ENCODE data around the gene CACNA1G. TPM values are rescaled to one million over a fixed set of nuclear protein-coding genes. Genes with fewer than 3 reads are reported as not detected.
A peak's percentile ranks its signal among the peaks of the same experiment; 100 is the strongest.

Gene CACNA1G
- total RNA-seq, 1 donor from 2014 or later = 0.27 TPM

DNA sequence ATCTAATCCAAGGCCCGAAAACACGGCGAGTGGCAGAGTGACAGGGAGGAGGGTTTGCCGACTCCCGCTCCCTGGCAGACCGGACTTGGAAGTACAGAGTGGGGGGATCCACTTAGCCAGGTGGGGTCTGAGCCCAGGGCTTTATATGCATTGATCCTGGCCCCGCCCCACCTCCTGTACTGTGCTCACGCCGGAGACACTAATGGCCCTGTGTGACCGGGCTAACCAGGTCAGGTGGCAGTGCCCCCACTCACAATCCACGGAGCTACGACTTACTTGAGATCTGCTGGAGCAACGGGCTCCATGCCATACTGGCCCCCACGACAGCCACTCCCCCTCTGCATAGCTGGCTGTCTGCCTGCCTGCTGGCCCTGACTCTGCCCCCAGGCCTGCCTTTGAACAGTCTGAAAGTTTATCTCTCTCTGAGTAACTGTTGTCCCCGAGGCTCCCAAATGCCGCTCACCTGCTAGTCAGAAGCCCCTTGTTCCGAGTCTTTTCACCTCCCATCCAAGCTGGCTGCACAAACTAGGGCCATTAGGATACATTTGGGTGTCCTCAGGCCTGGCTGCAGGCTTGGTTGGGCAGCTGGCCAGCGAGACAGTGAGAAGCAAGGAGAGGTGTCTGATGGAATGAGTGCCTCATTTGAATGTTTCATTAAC, 28.0 kb downstream of the CACNA1G start:
- peaks cover 2% of the 10 kb centered on the region for H3K9me3 Mint-ChIP-seq (ENCODE audit: unreplicated experiment)
- no peak for FAIRE-seq

DNA sequence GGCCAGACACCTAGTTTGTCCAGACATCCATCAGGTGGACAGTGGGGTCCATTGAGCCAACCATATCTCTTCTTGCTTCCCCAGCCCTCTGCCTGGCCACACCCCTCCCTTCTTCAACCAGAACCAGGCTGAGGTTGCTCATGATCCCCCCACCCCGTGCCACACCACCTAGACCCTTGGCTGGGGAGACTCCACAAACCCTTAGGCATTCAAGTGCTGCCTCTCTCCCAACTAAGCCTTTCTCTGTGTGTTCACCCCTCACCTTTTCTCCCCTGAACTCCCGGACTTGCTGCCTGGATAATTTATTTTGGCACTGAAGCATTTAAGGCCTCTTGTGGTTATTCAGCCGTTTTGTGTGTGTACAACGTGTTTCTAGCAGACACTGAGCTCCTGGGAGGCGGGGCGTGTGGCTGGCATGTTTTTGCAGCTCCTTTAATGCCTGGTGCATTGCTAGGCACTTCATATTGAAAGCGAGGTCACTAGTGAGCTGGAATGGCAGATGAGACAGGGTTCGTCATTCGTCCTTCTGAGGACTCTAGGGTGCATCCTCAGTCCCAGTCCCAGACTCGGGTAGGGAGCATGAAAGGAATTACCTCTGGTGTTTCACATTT, 28.7 kb downstream of the CACNA1G start:
- H3K4me3 Mint-ChIP-seq (ENCODE audit: unreplicated experiment) = no peak overlapping the region
- peaks cover 68% of the 10 kb centered on the region for H3K27me3 Mint-ChIP-seq (ENCODE audit: low read depth, unreplicated experiment)
- no peak for FAIRE-seq
- Histone ChIP-seq H3K4me3 (ENCODE audit: insufficient read depth, low read depth, low read length) (no peak overlapping the region), H3K36me3 (ENCODE audit: insufficient read depth, low read length) (no peaks in the 10 kb centered on the region), H3K9me3 (ENCODE audit: insufficient read depth, low read depth, low read length) (no peaks in the 10 kb centered on the region), H3K4me1 (ENCODE audit: insufficient read depth, low read length) (peaks cover 5% of the 10 kb centered on the region), H3K9ac (ENCODE audit: low read length) (no peak overlapping the region), H3K79me2 (ENCODE audit: insufficient read depth, low read length) (no peaks in the 10 kb centered on the region), H3K4me2 (ENCODE audit: low read length) (no peak overlapping the region), H4K20me1 (ENCODE audit: insufficient read depth, low read length) (no peaks in the 10 kb centered on the region), H3K27me3 (ENCODE audit: insufficient read depth, low read length) (no peaks in the 10 kb centered on the region), H3K27ac (ENCODE audit: low read depth, low read length) (no peak overlapping the region), H2AFZ (ENCODE audit: low read depth, low read length) (peak overlapping the region; percentile 47)
- no peaks in the 10 kb centered on the region for H3K9me3 Mint-ChIP-seq (ENCODE audit: unreplicated experiment)
- no peak overlapping the region for H3K27ac Mint-ChIP-seq (ENCODE audit: unreplicated experiment)
- no peaks in the 10 kb centered on the region for H3K36me3 Mint-ChIP-seq (ENCODE audit: low read depth, unreplicated experiment)
- H3K4me1 Mint-ChIP-seq (ENCODE audit: low read depth, unreplicated experiment) = peaks cover 3% of the 10 kb centered on the region
- peak; percentile 22 for DNase-seq (ENCODE audit: low read depth)
- no peak for TF ChIP-seq CTCF (IDR thresholded peaks at IDR 0.05; ENCODE audit: insufficient read depth, low read depth, low read length)
- no peak for TF ChIP-seq EZH2 (IDR thresholded peaks at IDR 0.05; ENCODE audit: insufficient read depth, low read length)

More for the DNA sequence above, 28.0 kb downstream of the CACNA1G start:
- Mint-ChIP-seq H3K36me3 (ENCODE audit: low read depth, unreplicated experiment) (no peaks in the 10 kb centered on the region), H3K4me1 (ENCODE audit: low read depth, unreplicated experiment) (peaks cover 3% of the 10 kb centered on the region), H3K27ac (ENCODE audit: unreplicated experiment) (no peak overlapping the region), H3K4me3 (ENCODE audit: unreplicated experiment) (no peak overlapping the region), H3K27me3 (ENCODE audit: low read depth, unreplicated experiment) (peaks cover 68% of the 10 kb centered on the region)
- Histone ChIP-seq H3K4me1 (ENCODE audit: insufficient read depth, low read length) (peaks cover 5% of the 10 kb centered on the region), H3K27ac (ENCODE audit: low read depth, low read length) (no peak overlapping the region), H3K9ac (ENCODE audit: low read length) (no peak overlapping the region), H3K4me3 (ENCODE audit: insufficient read depth, low read depth, low read length) (no peak overlapping the region), H3K4me2 (ENCODE audit: low read length) (no peak overlapping the region), H4K20me1 (ENCODE audit: insufficient read depth, low read length) (no peaks in the 10 kb centered on the region), H3K9me3 (ENCODE audit: insufficient read depth, low read depth, low read length) (no peaks in the 10 kb centered on the region), H3K27me3 (ENCODE audit: insufficient read depth, low read length) (no peaks in the 10 kb centered on the region), H3K79me2 (ENCODE audit: insufficient read depth, low read length) (no peaks in the 10 kb centered on the region), H2AFZ (ENCODE audit: low read depth, low read length) (no peak overlapping the region), H3K36me3 (ENCODE audit: insufficient read depth, low read length) (no peaks in the 10 kb centered on the region)
- TF ChIP-seq CTCF (IDR thresholded peaks at IDR 0.05; ENCODE audit: insufficient read depth, low read depth, low read length) (no peak), EZH2 (IDR thresholded peaks at IDR 0.05; ENCODE audit: insufficient read depth, low read length) (no peak)
- DNase-seq (ENCODE audit: low read depth) = no peak
